ENCODE data around the gene AGAP1.

DNA sequence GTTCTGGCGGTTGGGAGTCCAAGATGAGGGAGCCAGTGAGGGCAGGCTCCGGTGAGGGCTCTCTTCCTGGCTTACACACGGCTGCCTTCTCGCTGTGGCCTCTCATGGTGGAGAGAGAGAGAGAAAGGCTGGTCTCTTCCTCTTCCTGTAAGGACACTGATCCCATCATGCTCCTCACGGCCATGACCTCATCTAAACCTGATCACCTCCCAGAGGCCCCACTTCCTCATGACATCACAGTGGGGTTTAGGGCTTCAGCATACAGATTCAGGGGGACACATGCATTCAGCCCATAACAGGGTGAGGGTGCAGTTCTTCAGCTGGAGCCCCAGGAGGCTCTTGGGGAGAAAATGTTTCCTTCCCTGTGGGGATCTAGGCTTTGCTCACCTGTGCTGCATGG lies 29.2 kb downstream of the AGAP1 start:
- TF ChIP-seq, protein P1, sequence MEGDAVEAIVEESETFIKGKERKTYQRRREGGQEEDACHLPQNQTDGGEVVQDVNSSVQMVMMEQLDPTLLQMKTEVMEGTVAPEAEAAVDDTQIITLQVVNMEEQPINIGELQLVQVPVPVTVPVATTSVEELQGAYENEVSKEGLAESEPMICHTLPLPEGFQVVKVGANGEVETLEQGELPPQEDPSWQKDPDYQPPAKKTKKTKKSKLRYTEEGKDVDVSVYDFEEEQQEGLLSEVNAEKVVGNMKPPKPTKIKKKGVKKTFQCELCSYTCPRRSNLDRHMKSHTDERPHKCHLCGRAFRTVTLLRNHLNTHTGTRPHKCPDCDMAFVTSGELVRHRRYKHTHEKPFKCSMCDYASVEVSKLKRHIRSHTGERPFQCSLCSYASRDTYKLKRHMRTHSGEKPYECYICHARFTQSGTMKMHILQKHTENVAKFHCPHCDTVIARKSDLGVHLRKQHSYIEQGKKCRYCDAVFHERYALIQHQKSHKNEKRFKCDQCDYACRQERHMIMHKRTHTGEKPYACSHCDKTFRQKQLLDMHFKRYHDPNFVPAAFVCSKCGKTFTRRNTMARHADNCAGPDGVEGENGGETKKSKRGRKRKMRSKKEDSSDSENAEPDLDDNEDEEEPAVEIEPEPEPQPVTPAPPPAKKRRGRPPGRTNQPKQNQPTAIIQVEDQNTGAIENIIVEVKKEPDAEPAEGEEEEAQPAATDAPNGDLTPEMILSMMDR (IDR thresholded peaks at IDR 0.05): no peak
- TF ChIP-seq POLR2A (IDR thresholded peaks at IDR 0.05): no peak

All from uterus (tissue), 2 donors.